CD14-positive monocyte (primary cell): ENCODE measurements around the gene RETREG1. TPM values are rescaled to one million over a fixed set of nuclear protein-coding genes. Genes with fewer than 3 reads are reported as not detected.

Experiments
- DNase-seq, 3 donors: peaks; one replicate each; pipeline ENCODE4 v3.0.0-alpha.2; 2011 to 2022
- H2AFZ ChIP-seq: 2 replicates; pipeline ENCODE4 v1.6.0; 2012; ENCODE audit warnings: mild to moderate bottlenecking, low read depth, low read length, inconsistent platforms; ENCODE audit not compliant: insufficient read depth, poor library complexity, severe bottlenecking
- H3K27ac ChIP-seq, 2 donors: 1 replicate in 1 of 2; 2 replicates in 1 of 2; pipeline ENCODE4 v1.5.1; 2012 to 2013; ENCODE audit warnings: low read length in 2 of 2, control low read depth in 1 of 2, inconsistent platforms in 1 of 2, low read depth in 1 of 2, mild to moderate bottlenecking in 1 of 2
- H3K27me3 ChIP-seq, 2 donors: one replicate each; pipeline versions ENCODE4 v1.6.0 to v1.6.1; 2011 to 2013; ENCODE audit warnings: low read length in 2 of 2; ENCODE audit not compliant: control insufficient read depth in 2 of 2, insufficient read depth in 2 of 2
- H3K36me3 ChIP-seq, 2 donors: replicated peaks in 1 of 2; 1 replicate in 1 of 2; 2 replicates in 1 of 2; pipeline versions ENCODE4 v1.5.1 to v1.6.1; 2012 to 2013; ENCODE audit warnings: low read length in 2 of 2, control low read depth in 1 of 2, inconsistent platforms in 1 of 2, mild to moderate bottlenecking in 1 of 2; ENCODE audit not compliant: insufficient read depth in 2 of 2, control insufficient read depth in 1 of 2
- H3K4me1 ChIP-seq, 2 donors: 1 replicate in 1 of 2; 2 replicates in 1 of 2; pipeline versions ENCODE4 v1.5.1 to v1.6.1; 2012 to 2013; ENCODE audit warnings: low read length in 2 of 2, control low read depth in 1 of 2, inconsistent platforms in 1 of 2, mild to moderate bottlenecking in 1 of 2, moderate library complexity in 1 of 2; ENCODE audit not compliant: insufficient read depth in 2 of 2, control insufficient read depth in 1 of 2
- H3K4me2 ChIP-seq: replicated peaks from 2 replicates; pipeline ENCODE3; 2012; ENCODE audit warnings: low read length, moderate library complexity, mild to moderate bottlenecking; ENCODE audit not compliant: poor library complexity, severe bottlenecking; ENCODE audit errors: extremely low read depth
- H3K4me3 ChIP-seq, 3 experiments: fragments of 200-600 bp in 1 of 3; sonication (generic) in 1 of 3; replicated peaks in 1 of 3; 1 replicate in 2 of 3; 2 replicates in 1 of 3; pipeline ENCODE4 v1.5.1; 2011 to 2013; ENCODE audit warnings: low read length in 3 of 3, mild to moderate bottlenecking in 3 of 3, control low read depth in 2 of 3, low read depth in 2 of 3, inconsistent platforms in 1 of 3, moderate library complexity in 1 of 3
- H3K79me2 ChIP-seq: 2 replicates; pipeline ENCODE4 v1.6.0; 2012; ENCODE audit warnings: mild to moderate bottlenecking, control low read depth, inconsistent platforms, low read length, moderate library complexity; ENCODE audit not compliant: insufficient read depth
- H3K9ac ChIP-seq: 2 replicates; pipeline ENCODE4 v1.6.0; 2017; ENCODE audit warnings: low read length, mild to moderate bottlenecking; ENCODE audit not compliant: insufficient read depth, poor library complexity, severe bottlenecking
- H3K9me3 ChIP-seq, 2 donors: replicated peaks in 1 of 2; 1 replicate in 1 of 2; 2 replicates in 1 of 2; pipeline versions ENCODE4 v1.5.1 to v1.6.1; 2012 to 2013; ENCODE audit warnings: low read length in 2 of 2, control low read depth in 1 of 2; ENCODE audit not compliant: control insufficient read depth in 1 of 2, insufficient read depth in 1 of 2
- H4K20me1 ChIP-seq: 2 replicates; pipeline ENCODE4 v1.6.0; 2012; ENCODE audit warnings: mild to moderate bottlenecking, low read length, control low read depth, moderate library complexity; ENCODE audit not compliant: insufficient read depth
- H3K27ac Mint-ChIP-seq, 7 donors: one replicate each; pipeline ENCODE4 v1.8.0; 2020; ENCODE audit warnings: mild to moderate bottlenecking in 7 of 7, mixed read lengths in 7 of 7, moderate library complexity in 6 of 7, inconsistent platforms in 2 of 7
- H3K27me3 Mint-ChIP-seq, 3 donors: one replicate each; pipeline ENCODE4 v1.8.0; 2021 to 2022; ENCODE audit warnings: low read depth in 3 of 3, mild to moderate bottlenecking in 3 of 3, mixed read lengths in 3 of 3, moderate library complexity in 3 of 3, inconsistent platforms in 1 of 3
- H3K36me3 Mint-ChIP-seq, 2 donors: one replicate each; pipeline ENCODE4 v1.8.0; 2020; ENCODE audit warnings: mixed read lengths in 2 of 2, inconsistent platforms in 1 of 2, mild to moderate bottlenecking in 1 of 2
- H3K4me1 Mint-ChIP-seq: one replicate; pipeline ENCODE4 v1.8.0; 2020; ENCODE audit warnings: mild to moderate bottlenecking, mixed read lengths
- H3K4me3 Mint-ChIP-seq, 2 donors: one replicate each; pipeline ENCODE4 v1.8.0; 2020; ENCODE audit warnings: mild to moderate bottlenecking in 2 of 2, mixed read lengths in 2 of 2, moderate library complexity in 1 of 2
- H3K9me3 Mint-ChIP-seq, 7 donors: one replicate each; pipeline ENCODE4 v1.8.0; 2020 to 2022; ENCODE audit warnings: mixed read lengths in 7 of 7, mild to moderate bottlenecking in 6 of 7, moderate library complexity in 6 of 7, inconsistent platforms in 2 of 7
- CTCF ChIP-seq: fragments of 200-600 bp; IDR thresholded peaks from one replicate; pipeline ENCODE4 v1.8.0; 2022; ENCODE audit warnings: antibody characterized with exemption, mild to moderate bottlenecking
- WGBS: methylation state at CpG from one replicate; pipeline ENCODE4 v1.1.5; 2013; ENCODE audit warnings: missing lambda C conversion rate; ENCODE audit not compliant: insufficient coverage; 5-methylcytosine and 5-hydroxymethylcytosine counted together
- intact Hi-C, 2 donors: fragments of 100-400 bp; cut with micrococcal nuclease; formaldehyde crosslinking; loops; one replicate each; pipeline versions ENCODE4 v1.15.0 to v1.15.1; 2023
- polyA plus RNA-seq, 3 donors: library from polyadenylated mRNA; depleted of rRNA in 1 of 3; unstranded in 2 of 3; stranded (reverse) in 1 of 3; fragments of 300-500 nt in 2 of 3; fragments of >200 nt in 1 of 3; fragmentation: Illumina TruSeq in 2 of 3; gene quantifications; 1 replicate in 2 of 3; 2 replicates in 1 of 3; pipeline ENCODE4 v1.2.3, GENCODE V29; 2012 to 2021

RETREG1 gene
- polyA plus RNA-seq, 3 donors, result 3.5 to 6.4 (median 4.7) TPM

DNA sequence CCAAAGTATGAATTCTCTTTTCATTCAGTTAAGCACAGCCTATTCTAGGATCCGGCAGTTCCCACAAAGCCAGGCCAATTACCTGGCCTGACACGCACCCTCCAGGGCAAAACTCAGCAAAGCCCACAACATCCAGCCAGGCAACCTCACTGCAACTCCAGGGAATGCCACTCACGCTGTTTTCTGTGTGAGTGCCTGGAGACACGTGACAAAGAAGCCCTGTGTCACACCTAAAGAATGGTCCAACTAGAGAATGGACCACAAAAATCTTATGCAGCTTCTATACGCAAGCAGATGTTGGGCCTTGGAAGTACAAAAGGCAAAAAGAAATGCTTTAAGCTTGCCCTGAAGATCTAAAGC lies 20.2 kb downstream of the RETREG1 start:
- WGBS, result 95% methylated on average over 4 of the region's 5 CpGs
- Mint-ChIP-seq H3K27ac (no peak overlapping the region), H3K4me1 (peaks cover 17% of the 10 kb centered on the region)

GRCh38 chr5:16595881-16596580 lies 20.8 kb downstream of the RETREG1 start:
- no peak overlapping the region for H3K4me3 Mint-ChIP-seq
- peaks cover 7% of the 10 kb centered on the region in 2 donors for H3K36me3 Mint-ChIP-seq
- WGBS, result 100% methylated on average over 4 of the region's 6 CpGs

More for the DNA sequence above, 20.2 kb downstream of the RETREG1 start:
- Histone ChIP-seq H3K4me3 (no peak overlapping the region), H2AFZ (no peak overlapping the region), H3K4me2 (no peak overlapping the region), H4K20me1 (no peaks in the 10 kb centered on the region), H3K27me3 (no peaks in the 10 kb centered on the region), H3K36me3 (peaks cover 0 to 4% of the 10 kb centered on the region in 2 donors), H3K9me3 (no peaks in the 10 kb centered on the region), H3K27ac (no peak overlapping the region), H3K79me2 (no peaks in the 10 kb centered on the region), H3K4me1 (peaks cover 8 to 11% of the 10 kb centered on the region in 2 donors), H3K9ac (no peak overlapping the region)
- intact Hi-C loops, result no loop called here
- H3K36me3 Mint-ChIP-seq, result peaks cover 7% of the 10 kb centered on the region in 2 donors
- H3K4me3 Mint-ChIP-seq, result no peak overlapping the region
- TF ChIP-seq CTCF, result no peak
- peaks cover 0 to 1% (median 0%) of the 10 kb centered on the region in 3 donors for H3K27me3 Mint-ChIP-seq
- no peak for DNase-seq
- H3K9me3 Mint-ChIP-seq, result no peaks in the 10 kb centered on the region

More at GRCh38 chr5:16595881-16596580, 20.8 kb downstream of the RETREG1 start:
- H3K9me3 Mint-ChIP-seq, result no peaks in the 10 kb centered on the region
- Histone ChIP-seq H3K4me3 (no peak overlapping the region), H3K27ac (no peak overlapping the region), H3K36me3 (peaks cover 0 to 4% of the 10 kb centered on the region in 2 donors), H3K4me1 (peaks cover 6 to 9% of the 10 kb centered on the region in 2 donors), H2AFZ (no peak overlapping the region), H3K4me2 (no peak overlapping the region), H4K20me1 (no peaks in the 10 kb centered on the region), H3K9ac (no peak overlapping the region), H3K79me2 (no peaks in the 10 kb centered on the region), H3K9me3 (no peaks in the 10 kb centered on the region), H3K27me3 (no peaks in the 10 kb centered on the region)
- TF ChIP-seq CTCF, result no peak
- H3K27me3 Mint-ChIP-seq, result peaks cover 0 to 1% (median 0%) of the 10 kb centered on the region in 3 donors
- H3K4me1 Mint-ChIP-seq, result peaks cover 16% of the 10 kb centered on the region
- DNase-seq, result no peak
- intact Hi-C loops, result no loop called here
- H3K27ac Mint-ChIP-seq, result no peak overlapping the region
